IMR-90 (cell line): ENCODE data around the gene CANX. TPM values are rescaled to one million over a fixed set of nuclear protein-coding genes. Genes with fewer than 3 reads are reported as not detected.

Source experiments
- ATAC-seq: fragments of 200-7000 bp; cut with Tn5 transposase; 2 replicates; pipeline ENCODE4 v1.9.1; 2020; ENCODE audit warnings: low read depth, mild to moderate bottlenecking, moderate library complexity
- BruUV-seq: library from RNA; stranded (reverse); fragments of 400-500 nt; replicated peaks from 2 replicates; lab custom pipeline; 2021; lab: Mats Ljungman, UMichigan
- CTCF ChIA-PET: fragments of 300-600 bp; formaldehyde crosslinking; extraction: SDS; loops from one replicate; lab custom pipeline; 2021; ENCODE audit warnings: antibody characterized with exemption; lab: Yijun Ruan, JAX
- POLR2A ChIA-PET: fragments of 300-600 bp; sonication (Branson Sonifier 250); formaldehyde crosslinking; loops from one replicate; lab custom pipeline; 2022; ENCODE audit warnings: antibody characterized with exemption; ENCODE audit not compliant: unreplicated experiment; lab: Charles Lee
- DNase-seq: peaks from one replicate; pipeline ENCODE4 v3.0.0; 2013
- H2AFZ ChIP-seq: replicated peaks from 2 replicates; pipeline ENCODE3; 2013; ENCODE audit warnings: low read length, mild to moderate bottlenecking; ENCODE audit not compliant: poor library complexity
- H2AK5ac ChIP-seq: 2 replicates; pipeline ENCODE4 v1.6.1; 2013; ENCODE audit warnings: low read depth, low read length, inconsistent platforms
- H2AK9ac ChIP-seq: replicated peaks from 2 replicates; pipeline ENCODE3; 2013; ENCODE audit warnings: mild to moderate bottlenecking, low read depth, low read length, moderate library complexity; ENCODE audit not compliant: poor library complexity
- H2BK120ac ChIP-seq: 2 replicates; pipeline ENCODE4 v1.6.1; 2013; ENCODE audit warnings: low read depth, low read length, inconsistent platforms
- H2BK15ac ChIP-seq: 3 replicates; pipeline ENCODE4 v1.6.1; 2013; ENCODE audit warnings: low read depth, low read length, inconsistent platforms
- H2BK20ac ChIP-seq: 2 replicates; pipeline ENCODE4 v1.6.1; 2013; ENCODE audit warnings: low read depth, mild to moderate bottlenecking, inconsistent platforms, low read length, moderate library complexity
- H2BK5ac ChIP-seq: 2 replicates; pipeline ENCODE4 v1.6.1; 2013; ENCODE audit warnings: mild to moderate bottlenecking, low read depth, low read length, inconsistent platforms; ENCODE audit not compliant: poor library complexity, severe bottlenecking
- H3K14ac ChIP-seq: replicated peaks from 2 replicates; pipeline ENCODE4 v1.6.1; 2013; ENCODE audit warnings: low read depth, low read length, inconsistent platforms
- H3K18ac ChIP-seq: 2 replicates; pipeline ENCODE4 v1.6.1; 2013; ENCODE audit warnings: low read depth, low read length, control low read depth
- H3K23ac ChIP-seq: 2 replicates; pipeline ENCODE4 v1.6.1; 2013; ENCODE audit warnings: low read depth, low read length, inconsistent platforms
- H3K27ac ChIP-seq: 2 replicates; pipeline ENCODE4 v1.5.1; 2013; ENCODE audit warnings: mild to moderate bottlenecking, control low read depth, low read length; ENCODE audit not compliant: insufficient read depth
- H3K27me3 ChIP-seq: 2 replicates; pipeline ENCODE4 v1.6.1; 2013; ENCODE audit warnings: low read length; ENCODE audit not compliant: control insufficient read depth, insufficient read depth
- H3K36me3 ChIP-seq: 2 replicates; pipeline ENCODE4 v1.6.1; 2013; ENCODE audit warnings: low read length, mixed read lengths; ENCODE audit not compliant: control insufficient read depth, insufficient read depth
- H3K4ac ChIP-seq: 2 replicates; pipeline ENCODE4 v1.6.1; 2013; ENCODE audit warnings: low read depth, low read length, inconsistent platforms
- H3K4me1 ChIP-seq: 2 replicates; pipeline ENCODE4 v1.6.1; 2013; ENCODE audit warnings: low read length, mixed read lengths; ENCODE audit not compliant: control insufficient read depth, insufficient read depth
- H3K4me2 ChIP-seq: 2 replicates; pipeline ENCODE4 v1.6.1; 2013; ENCODE audit warnings: low read depth, mild to moderate bottlenecking, control low read depth, low read length, moderate library complexity
- H3K4me3 ChIP-seq: 2 replicates; pipeline ENCODE4 v1.5.1; 2013; ENCODE audit warnings: low read depth, mild to moderate bottlenecking, control low read depth, low read length, moderate library complexity; ENCODE audit not compliant: insufficient read depth
- H3K56ac ChIP-seq: 2 replicates; pipeline ENCODE4 v1.6.1; 2013; ENCODE audit warnings: low read length, inconsistent platforms; ENCODE audit not compliant: insufficient read depth; ENCODE audit errors: extremely low read depth
- H3K79me1 ChIP-seq, 2 experiments: 2 replicates each; pipeline ENCODE4 v1.6.1; 2013; ENCODE audit warnings: low read length in 2 of 2, inconsistent platforms in 1 of 2, low read depth in 1 of 2
- H3K9ac ChIP-seq: 2 replicates; pipeline ENCODE4 v1.6.1; 2013; ENCODE audit warnings: low read depth, low read length, control low read depth
- H3K9me1 ChIP-seq: 2 replicates; pipeline ENCODE4 v1.6.1; 2013; ENCODE audit warnings: low read length, inconsistent platforms; ENCODE audit not compliant: insufficient read depth
- H3K9me3 ChIP-seq: 2 replicates; pipeline ENCODE4 v1.6.1; 2013; ENCODE audit warnings: low read length; ENCODE audit not compliant: control insufficient read depth, insufficient read depth
- H4K20me1 ChIP-seq: 2 replicates; pipeline ENCODE4 v1.6.1; 2013; ENCODE audit warnings: low read length, inconsistent platforms; ENCODE audit not compliant: insufficient read depth
- H4K5ac ChIP-seq: 2 replicates; pipeline ENCODE4 v1.6.1; 2013; ENCODE audit warnings: mild to moderate bottlenecking, low read depth, low read length, control low read depth
- H4K8ac ChIP-seq, 2 experiments: 2 replicates each; pipeline ENCODE4 v1.6.1; 2013; ENCODE audit warnings: low read depth in 2 of 2, low read length in 2 of 2, control low read depth in 1 of 2, inconsistent platforms in 1 of 2
- H4K91ac ChIP-seq: 2 replicates; pipeline ENCODE4 v1.6.1; 2013; ENCODE audit warnings: low read depth, low read length, inconsistent platforms; ENCODE audit not compliant: insufficient read depth
- BHLHE40 ChIP-seq: fragments of 150-350 bp; IDR thresholded peaks from 2 replicates; pipeline ENCODE4 v1.6.1; 2016; ENCODE audit warnings: mild to moderate bottlenecking, low read depth, low read length
- RFX5 ChIP-seq: IDR thresholded peaks from 2 replicates; pipeline ENCODE4 v1.8.0; 2012; ENCODE audit warnings: low read depth, mild to moderate bottlenecking, low read length, moderate library complexity
- SMC3 ChIP-seq: fragments of 150-350 bp; IDR thresholded peaks from 2 replicates; pipeline ENCODE4 v1.6.1; 2016; ENCODE audit warnings: low read depth, mild to moderate bottlenecking, antibody characterized with exemption, low read length, moderate library complexity
- WGBS, 2 experiments: methylation state at CpG; one replicate each; pipeline versions ENCODE4 v1.1.5 to v1.1.7; 2013; ENCODE audit warnings: missing lambda C conversion rate in 2 of 2; ENCODE audit not compliant: insufficient read length in 1 of 2; ENCODE audit errors: extremely low coverage in 2 of 2; 5-methylcytosine and 5-hydroxymethylcytosine counted together
- dilution Hi-C: fragments of 300-500 bp; cut with HindIII; formaldehyde crosslinking; loops from one replicate; pipeline ENCODE4 v1.14.3; 2018; ENCODE audit warnings: low sequenced_read_pairs; ENCODE audit not compliant: unreplicated experiment
- in situ Hi-C: fragments of 300-500 bp; cut with MboI; formaldehyde crosslinking; loops from 3 replicates; pipeline ENCODE4 v1.14.3; 2019; ENCODE audit warnings: low sequenced_read_pairs, inconsistent platforms, mixed read lengths
- intact Hi-C: fragments of 100-400 bp; cut with micrococcal nuclease; formaldehyde crosslinking; loops from 2 replicates; pipeline ENCODE4 v1.10.0; 2022
- polyA plus RNA-seq, 3 experiments: library from polyadenylated mRNA; depleted of rRNA; stranded (reverse); fragments of >200 nt; gene quantifications; 2 replicates each; pipeline ENCODE4 v1.2.3, GENCODE V29; 2012; ENCODE audit warnings: low replicate concordance in 1 of 3
- total RNA-seq: library from RNA; depleted of rRNA; stranded (reverse); fragments of >200 nt; gene quantifications from 2 replicates; pipeline ENCODE4 v1.2.3, GENCODE V29; 2012

The CANX gene
- total and polyA plus RNA-seq, 2 of the 4 experiments (the other 2 are of a cell fraction) = 216 to 345 TPM

DNA sequence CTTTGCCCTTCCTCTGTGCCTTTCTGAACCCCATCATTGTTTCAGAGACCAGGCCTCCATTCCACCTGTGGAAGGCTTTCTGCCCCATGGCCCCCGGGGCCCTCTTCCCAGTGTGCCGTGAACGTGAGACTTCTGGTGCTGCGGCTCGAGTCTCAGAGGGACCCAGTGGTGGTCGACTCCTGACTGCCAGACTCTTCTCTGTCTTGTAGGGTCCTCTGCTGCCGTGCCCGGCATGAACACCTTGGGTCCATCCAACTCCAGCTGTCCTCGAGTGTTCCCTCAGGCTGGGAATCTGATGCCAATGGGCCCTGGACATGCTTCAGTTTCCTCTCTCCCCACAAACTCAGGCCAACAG lies 74.9 kb downstream of the CANX start:
- CTCF ChIA-PET = no interaction called here
- no peak overlapping the region for H2AFZ ChIP-seq
- H4K20me1 ChIP-seq = 0 out of 2 replicates have a peak, but pooled peaks cover 9% of the 10 kb centered on the region
- H2BK20ac ChIP-seq = no peak overlapping the region
- H3K9me1 ChIP-seq = no peaks in the 10 kb centered on the region; the same call in 1 of the 2 replicates
- H3K56ac ChIP-seq = no peak overlapping the region
- no peak for ATAC-seq
- no TSS peak for BruUV-seq
- H3K14ac ChIP-seq = no peak overlapping the region
- no peak overlapping the region for H2BK15ac ChIP-seq
- no peak for TF ChIP-seq BHLHE40
- no peak for TF ChIP-seq SMC3
- no peak for TF ChIP-seq RFX5
- no peak overlapping the region for H3K18ac ChIP-seq
- H3K36me3 ChIP-seq = peaks cover 77% of the 10 kb centered on the region
- H3K4ac ChIP-seq = no peak overlapping the region
- H3K79me1 ChIP-seq = peaks cover 17 to 42% of the 10 kb centered on the region in 2 experiments
- H4K5ac ChIP-seq = no peak overlapping the region
- H3K4me1 ChIP-seq = no peaks in the 10 kb centered on the region
- no peak overlapping the region for H3K23ac ChIP-seq
- 98% methylated on average over 9 of the region's 9 CpGs; no CpG with 5 or more reads in 1 of the 2 experiments for WGBS, 2 experiments
- DNase-seq = no peak
- H2AK5ac ChIP-seq = no peak overlapping the region
- H4K91ac ChIP-seq = no peak overlapping the region
- intact Hi-C loops = no loop called here
- no peak overlapping the region for H3K27ac ChIP-seq
- no peak overlapping the region for H2AK9ac ChIP-seq
- H3K9me3 ChIP-seq = no peaks in the 10 kb centered on the region
- no peak overlapping the region for H2BK120ac ChIP-seq
- H3K4me3 ChIP-seq = no peak overlapping the region
- POLR2A ChIA-PET = no interaction called here
- in situ Hi-C loops = no loop called here
- no peak overlapping the region for H4K8ac ChIP-seq
- H3K4me2 ChIP-seq = no peak overlapping the region
- H2BK5ac ChIP-seq = no peak overlapping the region
- H3K9ac ChIP-seq = no peak overlapping the region
- dilution Hi-C loops = no loop called here
- no peaks in the 10 kb centered on the region for H3K27me3 ChIP-seq
